Cerebellar nuclear complex (tissue), 1 donor: ENCODE data around the gene WDTC1.
A peak's percentile ranks its signal among the peaks of the same experiment; 100 is the strongest.
"Not testable (repeated sequence)": the region's sequence is repeated elsewhere in the genome, so short reads cannot be mapped to it uniquely, and the experiment has no call there.

Source experiments
- DNase-seq, 2 experiments: peaks; one replicate each; lab custom pipeline; 2025; lab: John Stamatoyannopoulos, UW

Gene WDTC1

GRCh38 chr1:27253596-27253995 lies 19.2 kb downstream of the WDTC1 start:
- DNase-seq = no peak

- DNase-seq = no peak
These were observed 20.7 kb downstream of the WDTC1 start for GRCh38 chr1:27255136-27255535.

- DNase-seq = no peak
These were observed 22.7 kb downstream of the WDTC1 start for GRCh38 chr1:27257155-27257554.

GRCh38 chr1:27258598-27258997 lies 24.2 kb downstream of the WDTC1 start:
- no peak for DNase-seq

- no peak for DNase-seq
These were observed 32.7 kb downstream of the WDTC1 start for GRCh38 chr1:27267153-27267552.

- DNase-seq = no peak
These were observed 34.8 kb downstream of the WDTC1 start for GRCh38 chr1:27269276-27269675.

GRCh38 chr1:27274204-27274603 lies 39.8 kb downstream of the WDTC1 start:
- DNase-seq = no peak

GRCh38 chr1:27275696-27276095 lies 41.3 kb downstream of the WDTC1 start:
- no peak for DNase-seq

GRCh38 chr1:27284425-27285273 lies 50.2 kb downstream of the WDTC1 start:
- DNase-seq = peak in 1 of 2 experiments; percentile 39

- DNase-seq = no peak
These were observed 50.8 kb downstream of the WDTC1 start for GRCh38 chr1:27285274-27285660.

GRCh38 chr1:27285821-27286220 lies 51.4 kb downstream of the WDTC1 start:
- DNase-seq = not testable (repeated sequence)

GRCh38 chr1:27289125-27289524 lies 54.7 kb downstream of the WDTC1 start:
- DNase-seq = not testable (repeated sequence)

- no peak for DNase-seq
These were observed 56.1 kb downstream of the WDTC1 start for GRCh38 chr1:27290581-27290980.

- no peak for DNase-seq
These were observed 57.7 kb downstream of the WDTC1 start for GRCh38 chr1:27292106-27292505.

- no peak for DNase-seq
These were observed 59.5 kb downstream of the WDTC1 start for GRCh38 chr1:27293915-27294314.

- peak in 1 of 2 experiments; percentile 54 for DNase-seq
These were observed 62.4 kb downstream of the WDTC1 start for GRCh38 chr1:27296773-27297291.

GRCh38 chr1:27297903-27298302 lies 63.5 kb downstream of the WDTC1 start:
- no peak for DNase-seq

GRCh38 chr1:27298632-27299384 lies 64.4 kb downstream of the WDTC1 start:
- DNase-seq = no peak

GRCh38 chr1:27299385-27300271 lies 65.2 kb downstream of the WDTC1 start:
- peak; percentile 77 to 96 for DNase-seq

GRCh38 chr1:27300341-27301051 lies 66.1 kb downstream of the WDTC1 start:
- DNase-seq = peak; percentile 29 to 61

GRCh38 chr1:27301052-27301422 lies 66.6 kb downstream of the WDTC1 start:
- no peak for DNase-seq
